ENCODE results near the gene NAV2.
"Not testable (repeated sequence)": the region's sequence is repeated elsewhere in the genome, so short reads cannot be mapped to it uniquely, and the experiment has no call there.

NAV2 gene

GRCh38 chr11:19959648-19960059 is 247.0 kb downstream of the NAV2 start:
- DNase-seq, result no peak

GRCh38 chr11:19960410-19960809 is 247.8 kb downstream of the NAV2 start:
- not testable (repeated sequence) for DNase-seq

- DNase-seq, result no peak
Measured at GRCh38 chr11:19961225-19961624, 248.6 kb downstream of the NAV2 start.

GRCh38 chr11:19962053-19962800 is 249.6 kb downstream of the NAV2 start:
- DNase-seq, result no peak

GRCh38 chr11:19962801-19963175 is 250.2 kb downstream of the NAV2 start:
- no peak for DNase-seq

GRCh38 chr11:19963697-19964387 is 251.2 kb downstream of the NAV2 start:
- DNase-seq, result no peak

GRCh38 chr11:19966441-19966840 is 253.8 kb downstream of the NAV2 start:
- no peak for DNase-seq

GRCh38 chr11:19966927-19967326 is 254.3 kb downstream of the NAV2 start:
- DNase-seq, result no peak

- DNase-seq, result no peak
Measured at GRCh38 chr11:19967787-19968186, 255.2 kb downstream of the NAV2 start.

- DNase-seq, result no peak
Measured at GRCh38 chr11:19968860-19969259, 256.2 kb downstream of the NAV2 start.

- no peak for DNase-seq
Measured at GRCh38 chr11:19970944-19971343, 258.3 kb downstream of the NAV2 start.

GRCh38 chr11:19972091-19972490 is 259.5 kb downstream of the NAV2 start:
- no peak for DNase-seq

- DNase-seq, result no peak
Measured at GRCh38 chr11:19972651-19973050, 260.0 kb downstream of the NAV2 start.

GRCh38 chr11:19973136-19973635 is 260.5 kb downstream of the NAV2 start:
- no peak for DNase-seq

- no peak for DNase-seq
Measured at GRCh38 chr11:19974886-19975285, 262.2 kb downstream of the NAV2 start.

GRCh38 chr11:19975414-19975990 is 262.9 kb downstream of the NAV2 start:
- no peak for DNase-seq

- DNase-seq, result no peak
Measured at GRCh38 chr11:19976281-19976941, 263.8 kb downstream of the NAV2 start.

GRCh38 chr11:19977941-19978340 is 265.3 kb downstream of the NAV2 start:
- no peak for DNase-seq

- DNase-seq, result no peak
Measured at GRCh38 chr11:19978668-19979518, 266.3 kb downstream of the NAV2 start.

- DNase-seq, result no peak
Measured at GRCh38 chr11:19979519-19979845, 266.8 kb downstream of the NAV2 start.

- DNase-seq, result no peak
Measured at GRCh38 chr11:19980388-19980787, 267.8 kb downstream of the NAV2 start.

GRCh38 chr11:19980957-19981669 is 268.5 kb downstream of the NAV2 start:
- no peak for DNase-seq
